K562 (cell line): Measurements from ENCODE around the gene GTF2A2.

Experiments
- CBFA2T2 ChIP-seq: fragments of 450-650 bp; conservative IDR thresholded peaks from 2 replicates; pipeline ENCODE4 v1.6.1; 2017; ENCODE audit warnings: mild to moderate bottlenecking
- DLX4 ChIP-seq: fragments of 250-450 bp; sonication (Bioruptor Pico); IDR thresholded peaks from 2 replicates; pipeline ENCODE4 v1.6.1; 2021; ENCODE audit warnings: mild to moderate bottlenecking
- EP300 ChIP-seq: IDR thresholded peaks from 2 replicates; pipeline ENCODE4 v1.6.1; 2012; ENCODE audit warnings: low read length, improper control_type of control experiment
- EZH2 ChIP-seq: IDR thresholded peaks from 2 replicates; pipeline ENCODE4 v1.6.1; 2012; ENCODE audit warnings: low read depth, mild to moderate bottlenecking, inconsistent platforms, low read length, borderline replicate concordance
- L3MBTL2 ChIP-seq: fragments of 450-650 bp; IDR thresholded peaks from 2 replicates; pipeline ENCODE4 v1.6.1; 2016; ENCODE audit warnings: mild to moderate bottlenecking, moderate library complexity
- NFYB ChIP-seq: IDR thresholded peaks from 2 replicates; pipeline ENCODE4 v1.6.1; 2011; ENCODE audit warnings: mild to moderate bottlenecking, moderate library complexity; ENCODE audit not compliant: insufficient read length; ENCODE audit errors: extremely low read depth
- NR2F6 ChIP-seq: fragments of 450-650 bp; formaldehyde crosslinking; IDR thresholded peaks from 2 replicates; pipeline ENCODE4 v1.4.0; 2020; ENCODE audit warnings: mild to moderate bottlenecking
- PBX2 ChIP-seq, 2 experiments: IDR thresholded peaks in 1 of 2; conservative IDR thresholded peaks in 1 of 2; 2 replicates each; pipeline ENCODE4 v1.6.1; 2016; ENCODE audit warnings: low read depth in 2 of 2, mild to moderate bottlenecking in 1 of 2, missing compliant biosample characterization in 1 of 2, missing genetic modification characterization in 1 of 2, moderate library complexity in 1 of 2
- REST ChIP-seq, 2 experiments: fragments of 450-650 bp; formaldehyde crosslinking in 1 of 2; IDR thresholded peaks; 2 replicates each; pipeline versions ENCODE4 v1.4.0 to v1.6.1; 2014 to 2020; ENCODE audit warnings: mild to moderate bottlenecking in 2 of 2, borderline replicate concordance in 1 of 2, low read depth in 1 of 2
- TF ChIP-seq, protein P1 (sequence below): sonication (generic); formaldehyde crosslinking; IDR thresholded peaks from 2 replicates; pipeline ENCODE4 v1.8.1; 2023; ENCODE audit warnings: mild to moderate bottlenecking, missing genetic modification reagents

GRCh38 chr15:59594493-59594942, 62.8 kb downstream of the GTF2A2 start:
- TF ChIP-seq, protein P1, sequence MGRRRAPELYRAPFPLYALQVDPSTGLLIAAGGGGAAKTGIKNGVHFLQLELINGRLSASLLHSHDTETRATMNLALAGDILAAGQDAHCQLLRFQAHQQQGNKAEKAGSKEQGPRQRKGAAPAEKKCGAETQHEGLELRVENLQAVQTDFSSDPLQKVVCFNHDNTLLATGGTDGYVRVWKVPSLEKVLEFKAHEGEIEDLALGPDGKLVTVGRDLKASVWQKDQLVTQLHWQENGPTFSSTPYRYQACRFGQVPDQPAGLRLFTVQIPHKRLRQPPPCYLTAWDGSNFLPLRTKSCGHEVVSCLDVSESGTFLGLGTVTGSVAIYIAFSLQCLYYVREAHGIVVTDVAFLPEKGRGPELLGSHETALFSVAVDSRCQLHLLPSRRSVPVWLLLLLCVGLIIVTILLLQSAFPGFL (CRISPR knock-in tag): no peak
- TF ChIP-seq NFYB: no peak
- no peak for TF ChIP-seq PBX2 (CRISPR knock-in tag; IDR thresholded peaks at IDR 0.05; ENCODE audit: low read depth)
- no peak for TF ChIP-seq PBX2 (tag; conservative IDR thresholded peaks at IDR 0.05; ENCODE audit: low read depth)
- TF ChIP-seq L3MBTL2: no peak
- no peak for TF ChIP-seq EP300
- TF ChIP-seq EZH2: no peak
- TF ChIP-seq DLX4 (CRISPR knock-in tag): no peak
- TF ChIP-seq CBFA2T2: no peak
- TF ChIP-seq NR2F6: no peak
- no peak for TF ChIP-seq REST (IDR thresholded peaks at IDR 0.05; ENCODE audit: borderline replicate concordance)
- TF ChIP-seq REST (CRISPR knock-in tag; IDR thresholded peaks at IDR 0.05; ENCODE audit: low read depth): no peak
